Loucy (cell line): Measurements from ENCODE around the gene ZNF593.

Experiments
- EZH2phosphoT487 ChIP-seq: fragments of 200-600 bp; IDR thresholded peaks from 2 replicates; pipeline ENCODE4 v1.6.1; 2018; ENCODE audit warnings: antibody characterized with exemption, mild to moderate bottlenecking, moderate library complexity, borderline replicate concordance
- TF ChIP-seq, protein P1 (sequence below): fragments of 200-600 bp; sonication (generic); conservative IDR thresholded peaks from 2 replicates; pipeline ENCODE4 v1.5.1; 2014; ENCODE audit warnings: mild to moderate bottlenecking, antibody characterized with exemption, low read length

DNA sequence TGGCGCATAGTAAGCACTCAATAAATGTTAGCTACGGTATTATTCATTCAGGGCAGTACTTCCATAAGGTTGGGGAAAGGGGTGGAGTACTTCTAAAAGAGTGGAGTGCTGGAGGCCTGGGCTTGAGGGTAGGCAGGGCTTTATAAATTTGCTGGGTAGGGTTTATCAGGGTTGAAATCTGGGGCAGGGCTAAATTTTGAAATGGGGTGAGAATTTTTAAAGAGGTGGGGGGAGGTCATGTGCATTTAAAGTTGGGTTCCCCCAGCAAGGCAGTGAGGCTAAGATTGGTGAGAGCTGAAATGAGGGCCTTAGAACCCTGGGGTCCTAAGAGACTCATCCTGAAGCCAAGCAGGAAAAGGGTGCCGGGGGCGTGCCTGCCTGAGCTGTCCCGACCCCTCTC is 30.7 kb downstream of the ZNF593 start:
- TF ChIP-seq, protein P1, sequence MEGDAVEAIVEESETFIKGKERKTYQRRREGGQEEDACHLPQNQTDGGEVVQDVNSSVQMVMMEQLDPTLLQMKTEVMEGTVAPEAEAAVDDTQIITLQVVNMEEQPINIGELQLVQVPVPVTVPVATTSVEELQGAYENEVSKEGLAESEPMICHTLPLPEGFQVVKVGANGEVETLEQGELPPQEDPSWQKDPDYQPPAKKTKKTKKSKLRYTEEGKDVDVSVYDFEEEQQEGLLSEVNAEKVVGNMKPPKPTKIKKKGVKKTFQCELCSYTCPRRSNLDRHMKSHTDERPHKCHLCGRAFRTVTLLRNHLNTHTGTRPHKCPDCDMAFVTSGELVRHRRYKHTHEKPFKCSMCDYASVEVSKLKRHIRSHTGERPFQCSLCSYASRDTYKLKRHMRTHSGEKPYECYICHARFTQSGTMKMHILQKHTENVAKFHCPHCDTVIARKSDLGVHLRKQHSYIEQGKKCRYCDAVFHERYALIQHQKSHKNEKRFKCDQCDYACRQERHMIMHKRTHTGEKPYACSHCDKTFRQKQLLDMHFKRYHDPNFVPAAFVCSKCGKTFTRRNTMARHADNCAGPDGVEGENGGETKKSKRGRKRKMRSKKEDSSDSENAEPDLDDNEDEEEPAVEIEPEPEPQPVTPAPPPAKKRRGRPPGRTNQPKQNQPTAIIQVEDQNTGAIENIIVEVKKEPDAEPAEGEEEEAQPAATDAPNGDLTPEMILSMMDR: no peak
- TF ChIP-seq EZH2phosphoT487: no peak
